B cell (primary cell): ENCODE results near the gene SERPINB6. TPM values are rescaled to one million over a fixed set of nuclear protein-coding genes. Genes with fewer than 3 reads are reported as not detected.
"Not testable (repeated sequence)": the region's sequence is repeated elsewhere in the genome, so short reads cannot be mapped to it uniquely, and the experiment has no call there.

Experiments
- ATAC-seq: fragments of 200-7000 bp; cut with Tn5 transposase; one replicate; pipeline ENCODE4 v1.10.0; 2021; ENCODE audit warnings: low read depth, mild to moderate bottlenecking, moderate number of reproducible peaks, moderate library complexity
- CTCF ChIA-PET: fragments of 350-600 bp; sonication (Branson Sonifier 250); formaldehyde crosslinking; loops from one replicate; lab custom pipeline; 2021; ENCODE audit warnings: antibody characterized with exemption, inconsistent platforms; lab: Charles Lee
- POLR2A ChIA-PET: fragments of 350-600 bp; sonication (Branson Sonifier 250); formaldehyde crosslinking; loops from one replicate; lab custom pipeline; 2021; ENCODE audit warnings: antibody characterized with exemption; lab: Charles Lee
- DNase-seq: peaks from one replicate; pipeline ENCODE4 v3.0.0; 2013
- H2AFZ ChIP-seq: 2 replicates; pipeline ENCODE4 v1.6.1; 2012; ENCODE audit warnings: mild to moderate bottlenecking, low read depth, low read length; ENCODE audit not compliant: insufficient read depth, poor library complexity, severe bottlenecking
- H3K27ac ChIP-seq, 2 donors: 1 replicate in 1 of 2; 2 replicates in 1 of 2; pipeline ENCODE4 v1.5.1; 2012 to 2013; ENCODE audit warnings: low read length in 2 of 2, mild to moderate bottlenecking in 2 of 2, moderate library complexity in 1 of 2
- H3K27me3 ChIP-seq, 4 experiments: fragments of 200-600 bp in 1 of 4; sonication (generic) in 1 of 4; replicated peaks in 1 of 4; 1 replicate in 2 of 4; 2 replicates in 2 of 4; pipeline versions ENCODE4 v1.6.1 to v1.7.0; 2013 to 2016; ENCODE audit warnings: low read length in 3 of 4, mild to moderate bottlenecking in 2 of 4, mixed read lengths in 1 of 4, moderate library complexity in 1 of 4; ENCODE audit not compliant: insufficient read depth in 4 of 4, control insufficient read depth in 3 of 4; ENCODE audit errors: control extremely low read depth in 1 of 4
- H3K36me3 ChIP-seq, 2 experiments: replicated peaks in 1 of 2; 1 replicate in 1 of 2; 2 replicates in 1 of 2; pipeline versions ENCODE4 v1.6.1 to v1.7.1; 2013; ENCODE audit warnings: low read length in 1 of 2; ENCODE audit not compliant: insufficient read depth in 2 of 2, control insufficient read depth in 1 of 2; ENCODE audit errors: control extremely low read depth in 1 of 2, extremely low read depth in 1 of 2
- H3K4me1 ChIP-seq, 2 donors: fragments of 200-600 bp in 1 of 2; sonication (generic) in 1 of 2; 1 replicate in 1 of 2; 2 replicates in 1 of 2; pipeline versions ENCODE4 v1.5.1 to v1.6.1; 2013 to 2017; ENCODE audit warnings: low read length in 2 of 2; ENCODE audit not compliant: control insufficient read depth in 2 of 2, insufficient read depth in 2 of 2
- H3K4me2 ChIP-seq: replicated peaks from 2 replicates; pipeline ENCODE3; 2012; ENCODE audit warnings: mild to moderate bottlenecking, low read depth, low read length; ENCODE audit not compliant: poor library complexity, severe bottlenecking
- H3K4me3 ChIP-seq, 5 experiments: fragments of 200-600 bp in 1 of 5; sonication (generic) in 1 of 5; 1 replicate in 3 of 5; 2 replicates in 2 of 5; pipeline versions ENCODE4 v1.5.1 to v1.7.0; 2011 to 2016; ENCODE audit warnings: low read length in 4 of 5, mild to moderate bottlenecking in 4 of 5, low read depth in 2 of 5, control low read depth in 1 of 5, moderate library complexity in 1 of 5; ENCODE audit not compliant: insufficient read depth in 1 of 5; ENCODE audit errors: control extremely low read depth in 1 of 5, extremely low read depth in 1 of 5
- H3K79me2 ChIP-seq: fragments of 200-600 bp; sonication (generic); one replicate; pipeline ENCODE4 v1.6.0; 2016; ENCODE audit warnings: low read length; ENCODE audit not compliant: control insufficient read depth, insufficient read depth
- H3K9ac ChIP-seq: fragments of 200-600 bp; sonication (generic); 2 replicates; pipeline ENCODE4 v1.6.1; 2017; ENCODE audit warnings: mild to moderate bottlenecking, low read length, moderate library complexity
- H3K9me3 ChIP-seq, 3 donors: one replicate each; pipeline versions ENCODE4 v1.6.1 to v1.7.1; 2013; ENCODE audit warnings: low read length in 2 of 3; ENCODE audit not compliant: control insufficient read depth in 2 of 3, insufficient read depth in 1 of 3; ENCODE audit errors: control extremely low read depth in 1 of 3
- H4K20me1 ChIP-seq: 2 replicates; pipeline ENCODE4 v1.6.0; 2012; ENCODE audit warnings: mild to moderate bottlenecking, low read length; ENCODE audit not compliant: insufficient read depth, control insufficient read depth, poor library complexity, severe bottlenecking
- H3K27ac Mint-ChIP-seq: one replicate; pipeline ENCODE4 v1.8.0; 2021; ENCODE audit warnings: mixed read lengths
- H3K27me3 Mint-ChIP-seq: one replicate; pipeline ENCODE4 v1.8.0; 2021; ENCODE audit warnings: mixed read lengths
- H3K4me1 Mint-ChIP-seq: one replicate; pipeline ENCODE4 v1.8.0; 2021; ENCODE audit warnings: mixed read lengths
- H3K4me3 Mint-ChIP-seq: one replicate; pipeline ENCODE4 v1.8.0; 2021; ENCODE audit warnings: mixed read lengths
- H3K9me3 Mint-ChIP-seq: one replicate; pipeline ENCODE4 v1.8.0; 2022; ENCODE audit warnings: mixed read lengths; ENCODE audit not compliant: insufficient read depth
- CTCF ChIP-seq: fragments of 200-600 bp; IDR thresholded peaks from one replicate; pipeline ENCODE4 v1.8.0; 2022; ENCODE audit warnings: antibody characterized with exemption, mild to moderate bottlenecking
- EZH2 ChIP-seq: IDR thresholded peaks from 2 replicates; pipeline ENCODE4 v1.6.1; 2012; ENCODE audit warnings: borderline replicate concordance, low read depth, mild to moderate bottlenecking, moderate library complexity, low read length; ENCODE audit not compliant: insufficient read depth, poor library complexity, severe bottlenecking
- WGBS: methylation state at CpG from one replicate; pipeline ENCODE4 v1.1.5; 2013; ENCODE audit warnings: missing lambda C conversion rate; ENCODE audit not compliant: insufficient coverage; 5-methylcytosine and 5-hydroxymethylcytosine counted together
- intact Hi-C: fragments of 100-400 bp; cut with micrococcal nuclease; formaldehyde crosslinking; loops from one replicate; pipeline ENCODE4 v1.10.0; 2022
- polyA plus RNA-seq: library from polyadenylated mRNA; depleted of rRNA; stranded (reverse); fragments of >200 nt; gene quantifications from 2 replicates; pipeline ENCODE4 v1.2.3, GENCODE V29; 2012
- total RNA-seq, 2 donors: library from RNA; stranded (reverse); fragments of 120-200 nt in 1 of 2; gene quantifications; 1 replicate in 1 of 2; 2 replicates in 1 of 2; pipeline versions ENCODE4 v1.2.3 to v1.2.4, GENCODE V29; 2013 to 2022

Gene SERPINB6
- total and polyA plus RNA-seq, 2 donors (not counting 1 experiment from before 2014, with no cell fraction given): 35.2 to 58.5 TPM

DNA sequence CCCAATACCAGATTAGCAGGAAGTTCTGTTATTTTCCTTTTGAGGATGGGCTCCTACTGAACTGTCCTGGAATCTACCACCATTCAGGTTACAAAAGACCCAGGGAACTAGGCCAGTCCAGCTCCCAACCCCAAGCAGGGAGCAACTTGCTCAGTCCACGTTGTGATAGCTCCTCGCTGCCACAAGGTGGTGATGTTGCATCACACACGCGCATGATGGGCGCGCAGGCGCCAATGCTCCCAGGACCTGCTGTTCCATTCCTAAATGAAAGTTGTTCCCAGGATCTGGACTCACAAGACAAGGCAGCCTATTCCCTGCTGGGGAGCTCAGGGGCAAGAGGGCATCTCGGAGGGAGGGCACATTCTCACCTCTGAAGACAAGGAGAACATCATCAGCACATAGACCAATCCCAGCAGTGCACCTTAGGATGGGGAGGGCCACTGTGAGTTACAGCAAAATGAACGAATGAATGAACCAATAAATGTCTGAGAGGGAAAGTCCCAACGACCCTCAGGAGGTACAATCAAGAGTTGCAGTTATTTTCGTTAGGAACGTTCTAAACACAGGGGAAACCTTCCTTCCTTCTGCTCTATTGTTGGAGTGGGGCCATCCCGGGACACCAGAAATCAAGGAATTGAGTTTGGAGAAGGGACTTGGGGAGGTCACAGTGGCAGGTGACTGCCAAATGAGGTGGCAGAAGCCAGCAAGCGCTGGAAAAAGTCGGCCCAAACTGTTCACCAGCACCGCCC lies 27.1 kb upstream of the SERPINB6 start:
- not testable (repeated sequence) for H3K27ac ChIP-seq, H3K9me3 ChIP-seq, H3K27me3 ChIP-seq, H3K27me3 Mint-ChIP-seq, H3K9me3 Mint-ChIP-seq, H3K36me3 ChIP-seq, H3K79me2 ChIP-seq, H4K20me1 ChIP-seq
- peak overlapping the region; percentile 82 for H3K9ac ChIP-seq
- POLR2A ChIA-PET: interaction anchor here (0.6 to 2.1 kb wide), 6 partner anchors 9 to 69 kb away, joined by 3 to 9 read pairs (median 4); no protein-coding TSS in a partner anchor
- H3K4me2 ChIP-seq: peak overlapping the region; percentile 100
- ATAC-seq: peak; percentile 43
- peak overlapping the region; percentile 85 for H2AFZ ChIP-seq
- DNase-seq: peak; percentile 74
- H3K4me1 ChIP-seq: peaks cover 11 to 21% of the 10 kb centered on the region in 2 donors
- Mint-ChIP-seq H3K4me3 (peak overlapping the region; percentile 96), H3K27ac (peak overlapping the region; percentile 71), H3K4me1 (peaks cover 20% of the 10 kb centered on the region)
- CTCF ChIA-PET: interaction anchor here (0.6 to 4.1 kb wide), 17 partner anchors 9 to 397 kb away, joined by 3 to 83 read pairs (median 6); partner anchors contain the start of gene RIPK1
- H3K4me3 ChIP-seq: peak overlapping the region in 4 of 5 experiments; percentile 66 to 91 (median 75)
- intact Hi-C loops: loop anchor here (2.0 kb wide), 1 partner anchor 252 kb away; no protein-coding TSS in a partner anchor
- 0% methylated on average over 7 of the region's 16 CpGs for WGBS
- TF ChIP-seq CTCF: peak; percentile 75

DNA sequence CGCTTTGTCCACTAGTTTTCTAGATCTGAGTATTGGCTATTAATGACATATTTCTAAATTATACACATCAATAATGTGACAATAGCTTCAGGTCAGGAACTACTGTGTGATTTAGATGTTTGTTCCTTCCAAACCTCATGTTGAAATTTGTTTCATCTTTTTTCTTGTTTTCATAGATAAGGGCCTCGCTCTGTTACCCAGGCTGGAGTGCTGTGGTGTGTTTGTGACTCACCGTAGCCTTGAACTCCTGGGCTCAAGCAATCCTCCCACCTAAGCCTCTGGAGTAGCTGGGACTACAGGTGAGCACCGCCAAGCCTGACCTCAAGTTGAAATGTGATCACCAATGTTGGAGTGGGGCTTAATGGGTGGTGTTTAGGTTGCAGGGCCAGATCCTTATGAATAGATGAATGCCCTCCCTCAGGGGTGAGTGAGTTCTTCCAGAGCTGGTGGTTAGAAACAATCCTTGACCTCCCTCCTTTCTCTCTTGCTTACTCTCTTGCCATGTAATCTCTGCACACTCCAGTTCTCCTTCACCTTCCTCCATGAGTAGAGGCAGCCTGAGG lies 22.5 kb upstream of the SERPINB6 start:
- no peak overlapping the region for H3K9ac ChIP-seq
- intact Hi-C loops: no loop called here

More for the DNA sequence above, 22.5 kb upstream of the SERPINB6 start:
- Histone ChIP-seq H3K36me3 (no peaks in the 10 kb centered on the region), H2AFZ (no peak overlapping the region), H3K4me2 (no peak overlapping the region), H4K20me1 (no peaks in the 10 kb centered on the region), H3K79me2 (no peaks in the 10 kb centered on the region), H3K4me3 (no peak overlapping the region), H3K27me3 (no peaks in the 10 kb centered on the region), H3K9me3 (no peaks in the 10 kb centered on the region), H3K4me1 (peaks cover 7 to 15% of the 10 kb centered on the region in 2 donors), H3K27ac (no peak overlapping the region)
- no peak overlapping the region for H3K4me3 Mint-ChIP-seq
- no CpG with 5 or more reads among the region's 4 CpGs for WGBS
- H3K9me3 Mint-ChIP-seq: no peaks in the 10 kb centered on the region
- no peak for ATAC-seq
- DNase-seq: no peak
- ChIA-PET POLR2A (no interaction called here), CTCF (interaction anchor here (1.3 kb wide), 1 partner anchor 147 kb away, joined by 3 read pairs; no protein-coding TSS in a partner anchor)
- H3K4me1 Mint-ChIP-seq: peaks cover 20% of the 10 kb centered on the region
- no peak overlapping the region for H3K27ac Mint-ChIP-seq
- H3K27me3 Mint-ChIP-seq: no peaks in the 10 kb centered on the region
- TF ChIP-seq CTCF (no peak), EZH2 (no peak)
